H9 (cell line): ENCODE results near the gene UHRF1. TPM values are rescaled to one million over a fixed set of nuclear protein-coding genes. Genes with fewer than 3 reads are reported as not detected.

ENCODE experiments used
- DNase-seq: peaks from one replicate; pipeline ENCODE4 v3.0.0-alpha.2; 2017
- H2AFZ ChIP-seq: one replicate; pipeline ENCODE4 v1.6.1; 2013; ENCODE audit warnings: mild to moderate bottlenecking, low read length, control low read depth, moderate library complexity
- H2AK5ac ChIP-seq: 2 replicates; pipeline ENCODE4 v1.6.1; 2013; ENCODE audit warnings: low read length, control low read depth, mixed read lengths; ENCODE audit not compliant: insufficient read length
- H2BK120ac ChIP-seq: one replicate; pipeline ENCODE4 v1.6.1; 2013; ENCODE audit warnings: low read depth, mild to moderate bottlenecking, low read length, control low read depth, inconsistent platforms; ENCODE audit not compliant: poor library complexity, severe bottlenecking
- H2BK12ac ChIP-seq: 2 replicates; pipeline ENCODE4 v1.6.1; 2013; ENCODE audit warnings: low read length, control low read depth, mixed read lengths, low read depth; ENCODE audit not compliant: insufficient read length
- H2BK15ac ChIP-seq: 2 replicates; pipeline ENCODE4 v1.6.1; 2013; ENCODE audit warnings: low read depth, low read length, control low read depth
- H2BK20ac ChIP-seq: one replicate; pipeline ENCODE4 v1.6.1; 2013; ENCODE audit warnings: low read depth, mild to moderate bottlenecking, low read length, control low read depth, inconsistent platforms; ENCODE audit not compliant: poor library complexity, severe bottlenecking
- H2BK5ac ChIP-seq: 2 replicates; pipeline ENCODE4 v1.6.1; 2013; ENCODE audit warnings: low read length, control low read depth, mixed read lengths; ENCODE audit not compliant: insufficient read length
- H3K14ac ChIP-seq: 2 replicates; pipeline ENCODE4 v1.6.1; 2013; ENCODE audit warnings: low read length, control low read depth; ENCODE audit not compliant: insufficient read depth
- H3K18ac ChIP-seq: 2 replicates; pipeline ENCODE4 v1.6.1; 2013; ENCODE audit warnings: low read depth, mild to moderate bottlenecking, mixed read lengths, low read length, control low read depth; ENCODE audit not compliant: insufficient read length
- H3K23ac ChIP-seq: 2 replicates; pipeline ENCODE4 v1.6.1; 2013; ENCODE audit warnings: low read length, control low read depth, mixed read lengths, low read depth; ENCODE audit not compliant: insufficient read length
- H3K23me2 ChIP-seq: 2 replicates; pipeline ENCODE4 v1.6.1; 2013; ENCODE audit warnings: low read depth, mild to moderate bottlenecking, mixed read lengths, low read length, control low read depth; ENCODE audit not compliant: insufficient read length, poor library complexity, severe bottlenecking
- H3K27ac ChIP-seq: 2 replicates; pipeline ENCODE4 v1.5.1; 2013; ENCODE audit warnings: low read length, control low read depth, mixed read lengths, low read depth; ENCODE audit not compliant: insufficient read length
- H3K27me3 ChIP-seq: 2 replicates; pipeline ENCODE4 v1.6.1; 2013; ENCODE audit warnings: low read length, control low read depth, inconsistent platforms; ENCODE audit not compliant: insufficient read depth
- H3K4ac ChIP-seq: 2 replicates; pipeline ENCODE4 v1.6.1; 2013; ENCODE audit warnings: low read depth, mild to moderate bottlenecking, control low read depth, inconsistent platforms, low read length, moderate library complexity
- H3K4me1 ChIP-seq: 2 replicates; pipeline ENCODE4 v1.6.1; 2013; ENCODE audit warnings: low read length, control low read depth, inconsistent platforms; ENCODE audit not compliant: insufficient read depth
- H3K4me2 ChIP-seq: 2 replicates; pipeline ENCODE4 v1.6.1; 2013; ENCODE audit warnings: low read length, control low read depth, mixed read lengths; ENCODE audit not compliant: insufficient read length, insufficient read depth
- H3K56ac ChIP-seq: 2 replicates; pipeline ENCODE4 v1.6.1; 2013; ENCODE audit warnings: low read depth, mild to moderate bottlenecking, mixed read lengths, low read length, control low read depth; ENCODE audit not compliant: insufficient read length
- H3K79me1 ChIP-seq: 2 replicates; pipeline ENCODE4 v1.6.1; 2013; ENCODE audit warnings: low read depth, mild to moderate bottlenecking, moderate library complexity, low read length, control low read depth, inconsistent platforms; ENCODE audit not compliant: insufficient read depth, poor library complexity, severe bottlenecking
- H3K79me2 ChIP-seq: 2 replicates; pipeline ENCODE4 v1.6.1; 2013; ENCODE audit warnings: low read length, control low read depth, inconsistent platforms; ENCODE audit not compliant: insufficient read depth
- H3K9ac ChIP-seq: 2 replicates; pipeline ENCODE4 v1.6.1; 2013; ENCODE audit warnings: low read length, control low read depth, mixed read lengths; ENCODE audit not compliant: insufficient read length; ENCODE audit errors: extremely low read depth
- H3K9me3 ChIP-seq: one replicate; pipeline ENCODE4 v1.6.1; 2013; ENCODE audit warnings: low read depth, low read length, inconsistent platforms; ENCODE audit not compliant: control insufficient read depth
- H3T11ph ChIP-seq: one replicate; pipeline ENCODE4 v1.6.1; 2013; ENCODE audit warnings: mild to moderate bottlenecking, low read length, control low read depth, inconsistent platforms
- H4K20me1 ChIP-seq: one replicate; pipeline ENCODE4 v1.6.1; 2013; ENCODE audit not compliant: control insufficient read depth, insufficient read length, insufficient read depth
- H4K5ac ChIP-seq: 2 replicates; pipeline ENCODE4 v1.6.1; 2013; ENCODE audit warnings: low read depth, mild to moderate bottlenecking, mixed read lengths, low read length, control low read depth; ENCODE audit not compliant: insufficient read length
- H4K8ac ChIP-seq: replicated peaks from 2 replicates; pipeline ENCODE4 v1.6.1; 2013; ENCODE audit warnings: low read length, control low read depth, mixed read lengths, low read depth; ENCODE audit not compliant: insufficient read length
- H4K91ac ChIP-seq: 2 replicates; pipeline ENCODE4 v1.6.1; 2013; ENCODE audit warnings: low read depth, mild to moderate bottlenecking, moderate library complexity, mixed read lengths, low read length, control low read depth; ENCODE audit not compliant: insufficient read length
- H3K27ac Mint-ChIP-seq, 3 experiments: 2 replicates in 2 of 3; 3 replicates in 1 of 3; pipeline ENCODE4 v1.8.0; 2020 to 2021; ENCODE audit warnings: mixed read lengths in 3 of 3, mild to moderate bottlenecking in 1 of 3, moderate library complexity in 1 of 3
- H3K27me3 Mint-ChIP-seq: 2 replicates; pipeline ENCODE4 v1.8.0; 2021; ENCODE audit warnings: low read depth, mild to moderate bottlenecking, moderate library complexity, mixed read lengths
- H3K36me3 Mint-ChIP-seq, 3 experiments: 2 replicates in 2 of 3; 3 replicates in 1 of 3; pipeline ENCODE4 v1.8.0; 2020 to 2021; ENCODE audit warnings: low read depth in 3 of 3, mixed read lengths in 3 of 3; ENCODE audit not compliant: insufficient read depth in 1 of 3
- H3K4me1 Mint-ChIP-seq, 2 experiments: 2 replicates each; pipeline ENCODE4 v1.8.0; 2020; ENCODE audit warnings: mixed read lengths in 2 of 2
- H3K4me3 Mint-ChIP-seq, 2 experiments: 2 replicates in 1 of 2; 3 replicates in 1 of 2; pipeline ENCODE4 v1.8.0; 2020 to 2021; ENCODE audit warnings: mild to moderate bottlenecking in 2 of 2, mixed read lengths in 2 of 2, moderate library complexity in 1 of 2
- H3K9me3 Mint-ChIP-seq, 2 experiments: 2 replicates in 1 of 2; 3 replicates in 1 of 2; pipeline ENCODE4 v1.8.0; 2020; ENCODE audit warnings: mild to moderate bottlenecking in 2 of 2, mixed read lengths in 2 of 2, moderate library complexity in 1 of 2
- CTCF ChIP-seq: fragments of 200-600 bp; sonication (generic); conservative IDR thresholded peaks from 3 replicates; pipeline ENCODE4 v1.8.0; 2021; ENCODE audit warnings: antibody characterized with exemption, mild to moderate bottlenecking
- WGBS: extraction: QIAGEN DNeasy Blood & Tissue Kit; methylation state at CpG from one replicate; pipeline ENCODE4 v1.1.7; 2013; ENCODE audit warnings: missing lambda C conversion rate, low lambda C conversion rate, mixed read lengths; ENCODE audit not compliant: insufficient read length; ENCODE audit errors: extremely low coverage; 5-methylcytosine and 5-hydroxymethylcytosine counted together
- total RNA-seq: library from RNA; stranded (reverse); gene quantifications from 2 replicates; pipeline ENCODE4 v1.2.1, GENCODE V29; 2021

UHRF1 gene
- total RNA-seq, 1 experiment from 2014 or later = 106 TPM

- Histone ChIP-seq H3K14ac (no peak overlapping the region), H2BK5ac (no peak overlapping the region), H3K23ac (no peak overlapping the region), H3K4ac (no peak overlapping the region), H3K9ac (no peak overlapping the region), H3K23me2 (no peaks in the 10 kb centered on the region), H3K9me3 (no peaks in the 10 kb centered on the region), H3K27me3 (no peaks in the 10 kb centered on the region), H2AK5ac (no peak overlapping the region), H3K4me2 (no peak overlapping the region), H3K56ac (no peak overlapping the region), H2BK12ac (no peak overlapping the region), H3K79me2 (peaks cover 11% of the 10 kb centered on the region; the same call in 1 of the 2 replicates), H4K5ac (no peak overlapping the region), H2BK20ac (no peak overlapping the region), H3K79me1 (peaks cover 4% of the 10 kb centered on the region), H4K8ac (no peak overlapping the region), H3K27ac (no peak overlapping the region), H4K91ac (no peak overlapping the region), H2BK120ac (no peak overlapping the region), H3K4me1 (peaks cover 2% of the 10 kb centered on the region; the same call in 1 of the 2 replicates), H3T11ph (no peak overlapping the region), H4K20me1 (no peaks in the 10 kb centered on the region), H3K18ac (no peak overlapping the region), H2BK15ac (no peak overlapping the region), H2AFZ (no peak overlapping the region)
- no peak for DNase-seq
- Mint-ChIP-seq H3K4me3 (no peak overlapping the region; a peak in 1 of 5 replicates), H3K27ac (peak overlapping the region; percentile 72 to 91 (median 82); a peak in 5 of 7 replicates), H3K9me3 (no peaks in the 10 kb centered on the region), H3K36me3 (no peaks in the 10 kb centered on the region), H3K27me3 (no peaks in the 10 kb centered on the region), H3K4me1 (peaks cover 45 to 66% of the 10 kb centered on the region in 2 experiments)
- no peak for TF ChIP-seq CTCF
- no CpG with 5 or more reads among the region's 11 CpGs for WGBS
Observed at GRCh38 chr19:4987256-4987655, 78.0 kb downstream of the UHRF1 start.
